Naive thymus-derived CD4-positive, alpha-beta T cell (primary cell): ENCODE results near the gene GRXCR1. TPM values are rescaled to one million over a fixed set of nuclear protein-coding genes. Genes with fewer than 3 reads are reported as not detected.

Source experiments
- ATAC-seq: fragments of 150-1000 bp; cut with Tn5 transposase; 2 replicates; pipeline ENCODE4 v1.10.0; 2021; ENCODE audit warnings: mild to moderate bottlenecking, moderate library complexity
- CTCF ChIA-PET: fragments of 350-600 bp; sonication (Branson Sonifier 250); formaldehyde crosslinking; loops from one replicate; lab custom pipeline; 2021; ENCODE audit warnings: antibody characterized with exemption; lab: Charles Lee
- POLR2A ChIA-PET: fragments of 350-600 bp; sonication (Branson Sonifier 250); formaldehyde crosslinking; loops from one replicate; lab custom pipeline; 2021; ENCODE audit warnings: antibody characterized with exemption, inconsistent platforms; lab: Charles Lee
- DNase-seq, 9 donors: peaks; one replicate each; pipeline versions ENCODE4 v3.0.0 to v3.0.0-alpha.2; 2020 to 2022; ENCODE audit warnings: mixed read lengths in 1 of 9
- H3K27ac ChIP-seq: one replicate; pipeline ENCODE4 v1.7.0; 2013; ENCODE audit warnings: mild to moderate bottlenecking, low read depth, low read length, moderate library complexity
- H3K27me3 ChIP-seq, 2 donors: one replicate each; pipeline ENCODE4 v1.7.0; 2013; ENCODE audit warnings: low read length in 2 of 2, mild to moderate bottlenecking in 2 of 2, moderate library complexity in 2 of 2; ENCODE audit not compliant: control insufficient read depth in 2 of 2, insufficient read depth in 2 of 2
- H3K36me3 ChIP-seq, 3 experiments: 1 replicate in 2 of 3; 2 replicates in 1 of 3; pipeline ENCODE4 v1.7.0; 2013; ENCODE audit warnings: low read length in 3 of 3, mild to moderate bottlenecking in 3 of 3, moderate library complexity in 1 of 3; ENCODE audit not compliant: insufficient read depth in 3 of 3, control insufficient read depth in 2 of 3
- H3K4me1 ChIP-seq, 2 donors: one replicate each; pipeline ENCODE4 v1.7.0; 2013; ENCODE audit warnings: low read length in 2 of 2, mild to moderate bottlenecking in 2 of 2, moderate library complexity in 1 of 2; ENCODE audit not compliant: control insufficient read depth in 2 of 2, insufficient read depth in 2 of 2
- H3K4me3 ChIP-seq: 2 replicates; pipeline ENCODE4 v1.7.0; 2013; ENCODE audit warnings: mild to moderate bottlenecking, low read length
- H3K9me3 ChIP-seq, 3 experiments: 1 replicate in 2 of 3; 2 replicates in 1 of 3; pipeline ENCODE4 v1.7.0; 2013; ENCODE audit warnings: low read length in 3 of 3; ENCODE audit not compliant: control insufficient read depth in 2 of 3
- H3K27ac Mint-ChIP-seq, 9 donors: one replicate each; pipeline ENCODE4 v1.8.0; 2020 to 2022; ENCODE audit warnings: mixed read lengths in 9 of 9, mild to moderate bottlenecking in 8 of 9, moderate library complexity in 5 of 9, inconsistent platforms in 2 of 9
- H3K27me3 Mint-ChIP-seq, 5 donors: one replicate each; pipeline ENCODE4 v1.8.0; 2021 to 2022; ENCODE audit warnings: mixed read lengths in 5 of 5, mild to moderate bottlenecking in 1 of 5
- H3K36me3 Mint-ChIP-seq, 5 donors: one replicate each; pipeline ENCODE4 v1.8.0; 2020 to 2022; ENCODE audit warnings: mixed read lengths in 5 of 5, mild to moderate bottlenecking in 3 of 5, inconsistent platforms in 1 of 5
- H3K4me1 Mint-ChIP-seq, 7 donors: one replicate each; pipeline ENCODE4 v1.8.0; 2020 to 2022; ENCODE audit warnings: mixed read lengths in 7 of 7, mild to moderate bottlenecking in 3 of 7, inconsistent platforms in 1 of 7
- H3K4me3 Mint-ChIP-seq, 10 donors: one replicate each; pipeline ENCODE4 v1.8.0; 2020 to 2022; ENCODE audit warnings: mild to moderate bottlenecking in 10 of 10, mixed read lengths in 10 of 10, moderate library complexity in 6 of 10, inconsistent platforms in 2 of 10
- H3K9me3 Mint-ChIP-seq, 11 donors: one replicate each; pipeline ENCODE4 v1.8.0; 2020 to 2022; ENCODE audit warnings: mixed read lengths in 11 of 11, mild to moderate bottlenecking in 4 of 11, inconsistent platforms in 1 of 11, moderate library complexity in 1 of 11
- intact Hi-C, 2 donors: fragments of 100-400 bp; cut with micrococcal nuclease; formaldehyde crosslinking; loops; one replicate each; pipeline ENCODE4 v1.15.1; 2023
- polyA plus RNA-seq, 2 donors: library from polyadenylated mRNA; unstranded; fragments of 300-500 nt; fragmentation: Illumina TruSeq; gene quantifications; one replicate each; pipeline ENCODE4 v1.2.3, GENCODE V29; 2021
- total RNA-seq, 6 experiments: library from RNA in 5 of 6; stranded (reverse) in 5 of 6; gene quantifications; 1 replicate in 5 of 6; 2 replicates in 1 of 6; pipeline ENCODE4 v1.2.3 and lab custom pipeline; 2021 to 2026

The GRXCR1 gene
- total and polyA plus RNA-seq, 7 experiments from 2014 or later = not detected

DNA sequence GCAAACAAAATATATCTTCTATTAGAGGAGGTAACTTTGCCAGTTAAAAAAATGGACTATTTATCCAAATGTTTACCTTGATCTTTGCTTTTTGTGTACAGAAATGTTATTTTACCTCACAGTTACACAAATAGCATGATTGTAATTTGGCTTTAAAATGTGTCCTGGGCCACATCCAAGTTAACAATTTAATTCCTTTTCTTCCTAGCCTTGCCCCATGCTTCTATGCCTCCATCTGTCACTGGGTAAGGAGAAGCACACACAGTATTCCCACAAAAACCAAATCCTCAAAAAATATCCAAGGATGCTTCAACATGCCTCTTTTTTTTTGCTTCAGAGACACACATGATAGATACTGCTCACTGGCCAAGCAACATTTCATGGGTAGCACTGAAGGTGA is 30.9 kb downstream of the GRXCR1 start:
- DNase-seq (no peak), ATAC-seq (no peak)
- no peaks in the 10 kb centered on the region for H3K4me1 ChIP-seq
- no peaks in the 10 kb centered on the region for H3K27me3 ChIP-seq
- no peak overlapping the region for H3K4me3 ChIP-seq
- Mint-ChIP-seq H3K27me3 (peaks cover 0 to 13% (median 11%) of the 10 kb centered on the region in 5 donors), H3K9me3 (peaks cover 0 to 4% (median 0%) of the 10 kb centered on the region in 11 donors), H3K4me3 (no peak overlapping the region), H3K4me1 (no peaks in the 10 kb centered on the region), H3K36me3 (no peaks in the 10 kb centered on the region), H3K27ac (no peak overlapping the region)
- CTCF ChIA-PET = no interaction called here
- intact Hi-C loops = no loop called here
- no peak overlapping the region for H3K27ac ChIP-seq
- no peaks in the 10 kb centered on the region for H3K9me3 ChIP-seq
- POLR2A ChIA-PET = no interaction called here
- H3K36me3 ChIP-seq = no peaks in the 10 kb centered on the region

- peaks cover 0 to 14% (median 11%) of the 10 kb centered on the region in 5 donors for H3K27me3 Mint-ChIP-seq
- H3K4me1 ChIP-seq = no peaks in the 10 kb centered on the region
- no peak for DNase-seq
- CTCF ChIA-PET = interaction anchor here (1.0 kb wide), 1 partner anchor 16 kb away, joined by 3 read pairs; no protein-coding TSS in a partner anchor
- intact Hi-C loops = no loop called here
- no peak overlapping the region for H3K27ac Mint-ChIP-seq
- ATAC-seq = no peak
- H3K9me3 ChIP-seq = no peaks in the 10 kb centered on the region
- H3K4me1 Mint-ChIP-seq = no peaks in the 10 kb centered on the region
- peaks cover 0 to 4% (median 0%) of the 10 kb centered on the region in 11 donors for H3K9me3 Mint-ChIP-seq
- H3K36me3 Mint-ChIP-seq = no peaks in the 10 kb centered on the region
- H3K27me3 ChIP-seq = no peaks in the 10 kb centered on the region
- no peak overlapping the region for H3K4me3 ChIP-seq
- no peaks in the 10 kb centered on the region for H3K36me3 ChIP-seq
- POLR2A ChIA-PET = interaction anchor here (0.6 kb wide), 1 partner anchor 198 kb away, joined by 3 read pairs; no protein-coding TSS in a partner anchor
- H3K27ac ChIP-seq = no peak overlapping the region
- no peak overlapping the region for H3K4me3 Mint-ChIP-seq
These were observed 33.4 kb downstream of the GRXCR1 start for GRCh38 chr4:42925921-42926320.

GRCh38 chr4:42927946-42928345 is 35.4 kb downstream of the GRXCR1 start:
- ATAC-seq (no peak), DNase-seq (no peak)
- Histone ChIP-seq H3K27ac (no peak overlapping the region), H3K4me1 (no peaks in the 10 kb centered on the region), H3K9me3 (no peaks in the 10 kb centered on the region), H3K36me3 (no peaks in the 10 kb centered on the region), H3K27me3 (no peaks in the 10 kb centered on the region), H3K4me3 (no peak overlapping the region)
- no peak overlapping the region for H3K27ac Mint-ChIP-seq
- no peak overlapping the region for H3K4me3 Mint-ChIP-seq
- ChIA-PET POLR2A (no interaction called here), CTCF (no interaction called here)
- H3K27me3 Mint-ChIP-seq = peaks cover 0 to 11% (median 1%) of the 10 kb centered on the region in 5 donors
- H3K36me3 Mint-ChIP-seq = no peaks in the 10 kb centered on the region
- intact Hi-C loops = no loop called here
- no peaks in the 10 kb centered on the region for H3K4me1 Mint-ChIP-seq
- H3K9me3 Mint-ChIP-seq = peaks cover 0 to 4% (median 0%) of the 10 kb centered on the region in 11 donors

GRCh38 chr4:42928582-42928981 is 36.1 kb downstream of the GRXCR1 start:
- intact Hi-C loops = no loop called here
- H3K27ac Mint-ChIP-seq = no peak overlapping the region
- H3K9me3 Mint-ChIP-seq = peaks cover 0 to 4% (median 0%) of the 10 kb centered on the region in 11 donors
- H3K4me1 Mint-ChIP-seq = no peaks in the 10 kb centered on the region
- no peaks in the 10 kb centered on the region for H3K36me3 Mint-ChIP-seq
- Histone ChIP-seq H3K27ac (no peak overlapping the region), H3K9me3 (no peaks in the 10 kb centered on the region), H3K4me1 (no peaks in the 10 kb centered on the region), H3K4me3 (no peak overlapping the region), H3K27me3 (no peaks in the 10 kb centered on the region), H3K36me3 (no peaks in the 10 kb centered on the region)
- ChIA-PET CTCF (no interaction called here), POLR2A (no interaction called here)
- no peak overlapping the region for H3K4me3 Mint-ChIP-seq
- no peak for ATAC-seq
- DNase-seq = no peak
- H3K27me3 Mint-ChIP-seq = peaks cover 0 to 9% (median 0%) of the 10 kb centered on the region in 5 donors

- Histone ChIP-seq H3K4me1 (no peaks in the 10 kb centered on the region), H3K9me3 (no peaks in the 10 kb centered on the region), H3K36me3 (no peaks in the 10 kb centered on the region), H3K27me3 (no peaks in the 10 kb centered on the region), H3K4me3 (no peak overlapping the region), H3K27ac (no peak overlapping the region)
- no peaks in the 10 kb centered on the region for H3K36me3 Mint-ChIP-seq
- H3K9me3 Mint-ChIP-seq = peaks cover 0 to 5% (median 0%) of the 10 kb centered on the region in 11 donors
- ChIA-PET CTCF (no interaction called here), POLR2A (interaction anchor here (0.6 kb wide), 1 partner anchor 250 kb away, joined by 3 read pairs; no protein-coding TSS in a partner anchor)
- no peaks in the 10 kb centered on the region for H3K4me1 Mint-ChIP-seq
- H3K4me3 Mint-ChIP-seq = no peak overlapping the region
- no peak overlapping the region for H3K27ac Mint-ChIP-seq
- DNase-seq (no peak), ATAC-seq (no peak)
- intact Hi-C loops = no loop called here
- H3K27me3 Mint-ChIP-seq = peaks cover 0 to 28% (median 14%) of the 10 kb centered on the region in 5 donors
These were observed 49.7 kb downstream of the GRXCR1 start for GRCh38 chr4:42942216-42942615.

- H3K27ac Mint-ChIP-seq = no peak overlapping the region
- peaks cover 0 to 5% (median 0%) of the 10 kb centered on the region in 11 donors for H3K9me3 Mint-ChIP-seq
- ChIA-PET CTCF (no interaction called here), POLR2A (no interaction called here)
- Histone ChIP-seq H3K27ac (no peak overlapping the region), H3K36me3 (no peaks in the 10 kb centered on the region), H3K4me3 (no peak overlapping the region), H3K27me3 (no peaks in the 10 kb centered on the region), H3K4me1 (no peaks in the 10 kb centered on the region), H3K9me3 (no peaks in the 10 kb centered on the region)
- intact Hi-C loops = no loop called here
- H3K4me1 Mint-ChIP-seq = no peaks in the 10 kb centered on the region
- H3K36me3 Mint-ChIP-seq = no peaks in the 10 kb centered on the region
- no peak for DNase-seq
- peaks cover 0 to 15% (median 11%) of the 10 kb centered on the region in 5 donors for H3K27me3 Mint-ChIP-seq
- no peak overlapping the region for H3K4me3 Mint-ChIP-seq
- ATAC-seq = no peak
These were observed 53.4 kb downstream of the GRXCR1 start for GRCh38 chr4:42945874-42946273.

GRCh38 chr4:42953321-42953720 is 60.8 kb downstream of the GRXCR1 start:
- Mint-ChIP-seq H3K4me3 (no peak overlapping the region), H3K27ac (no peak overlapping the region), H3K27me3 (peaks cover 0 to 5% (median 3%) of the 10 kb centered on the region in 5 donors), H3K4me1 (no peaks in the 10 kb centered on the region), H3K9me3 (peaks cover 0 to 2% (median 0%) of the 10 kb centered on the region in 11 donors), H3K36me3 (no peaks in the 10 kb centered on the region)
- Histone ChIP-seq H3K4me1 (no peaks in the 10 kb centered on the region), H3K36me3 (no peaks in the 10 kb centered on the region), H3K9me3 (no peaks in the 10 kb centered on the region), H3K27me3 (no peaks in the 10 kb centered on the region), H3K27ac (no peak overlapping the region), H3K4me3 (no peak overlapping the region)
- POLR2A ChIA-PET = no interaction called here
- CTCF ChIA-PET = no interaction called here
- DNase-seq = no peak
- intact Hi-C loops = no loop called here
- no peak for ATAC-seq
